Posterior vena cava (tissue), 2 donors: Measurements from ENCODE around the gene ZC2HC1B. TPM values are rescaled to one million over a fixed set of nuclear protein-coding genes. Genes with fewer than 3 reads are reported as not detected.
"Not testable (repeated sequence)": the region's sequence is repeated elsewhere in the genome, so short reads cannot be mapped to it uniquely, and the experiment has no call there.

Experiments used
- DNase-seq: peaks from one replicate; pipeline ENCODE4 v3.0.0-alpha.2; 2020; ENCODE audit warnings: low spot score
- intact Hi-C, 2 donors: fragments of 100-400 bp; cut with DNase I; formaldehyde crosslinking; loops; one replicate each; pipeline versions ENCODE4 v1.14.1 to v1.14.2; 2022 to 2023
- long read RNA-seq, 2 donors: library from polyadenylated mRNA; unstranded; transcript quantifications; one replicate each; pipeline ENCODE4 v2.0.0, GENCODE V29; 2020 to 2021
- total RNA-seq, 2 donors: library from RNA; stranded (reverse); fragmentation: NEBNext Ultra II Directional; extraction: Animal tissue kit (Norgen Biotek cat#: 25700); gene quantifications; one replicate each; pipeline ENCODE4 v1.2.1, GENCODE V29; 2021
- donor health status: DM: yes; HTN: yes; CAD: no.
- donor health status: DM: yes; HTN: yes; CAD: no.

Gene ZC2HC1B
- not detected for total RNA-seq
- long read RNA-seq, donor 1: 0 reads
- long read RNA-seq, donor 2: 0 reads

- intact Hi-C loops: no loop called here
- DNase-seq: no peak
Observed at GRCh38 chr6:143864234-143864633, at the start of gene ZC2HC1B. Gene ZC2HC1B, plus strand, starts transcription at chr6:143864474. Its CDS starts 66 bp downstream, at chr6:143864540.

GRCh38 chr6:143817621-143818020, 46.7 kb upstream of the ZC2HC1B start:
- no peak for DNase-seq
- intact Hi-C loops: no loop called here

GRCh38 chr6:143821359-143821758, 42.9 kb upstream of the ZC2HC1B start:
- no peak for DNase-seq
- intact Hi-C loops: no loop called here

GRCh38 chr6:143822584-143823024, 41.7 kb upstream of the ZC2HC1B start:
- intact Hi-C loops: no loop called here

GRCh38 chr6:143823548-143823947, 40.7 kb upstream of the ZC2HC1B start:
- intact Hi-C loops: no loop called here
- no peak for DNase-seq

More at GRCh38 chr6:143822584-143823024, 41.7 kb upstream of the ZC2HC1B start:
- DNase-seq: no peak

GRCh38 chr6:143828572-143828971, 35.7 kb upstream of the ZC2HC1B start:
- intact Hi-C loops: no loop called here
- no peak for DNase-seq

GRCh38 chr6:143836150-143836549, 28.1 kb upstream of the ZC2HC1B start:
- intact Hi-C loops: no loop called here
- DNase-seq: no peak

- no peak for DNase-seq
- intact Hi-C loops: no loop called here
Observed at GRCh38 chr6:143838395-143838794, 25.9 kb upstream of the ZC2HC1B start.

GRCh38 chr6:143839196-143839595, 25.1 kb upstream of the ZC2HC1B start:
- no peak for DNase-seq
- intact Hi-C loops: no loop called here

GRCh38 chr6:143840595-143841265, 23.5 kb upstream of the ZC2HC1B start:
- intact Hi-C loops: loop anchor here in 1 of 2 donors (10.0 kb wide), 1 partner anchor 266 kb away; no protein-coding TSS in a partner anchor

GRCh38 chr6:143842461-143842901, 21.8 kb upstream of the ZC2HC1B start:
- DNase-seq: no peak
- intact Hi-C loops: loop anchor here (1.0 to 10.0 kb wide), 2 partner anchors 14 to 268 kb away; no protein-coding TSS in a partner anchor

More at GRCh38 chr6:143840595-143841265, 23.5 kb upstream of the ZC2HC1B start:
- DNase-seq: no peak

- intact Hi-C loops: loop anchor here (1.0 to 10.0 kb wide), 2 partner anchors 13 to 268 kb away; no protein-coding TSS in a partner anchor
- peak; percentile 99 for DNase-seq
Observed at GRCh38 chr6:143842902-143843676, 21.2 kb upstream of the ZC2HC1B start, which contains the start of gene LTV1. Gene LTV1, plus strand, starts transcription at chr6:143843338. Its CDS starts 140 bp downstream, at chr6:143843478.

GRCh38 chr6:143843677-143843999, 20.6 kb upstream of the ZC2HC1B start:
- intact Hi-C loops: loop anchor here in 1 of 2 donors (10.0 kb wide), 1 partner anchor 269 kb away; no protein-coding TSS in a partner anchor
- DNase-seq: no peak

- intact Hi-C loops: loop anchor here in 1 of 2 donors (10.0 kb wide), 1 partner anchor 269 kb away; no protein-coding TSS in a partner anchor
Observed at GRCh38 chr6:143844006-143844405, 20.3 kb upstream of the ZC2HC1B start.

GRCh38 chr6:143845033-143845432, 19.2 kb upstream of the ZC2HC1B start:
- intact Hi-C loops: loop anchor here in 1 of 2 donors (10.0 kb wide), 1 partner anchor 270 kb away; no protein-coding TSS in a partner anchor

More at GRCh38 chr6:143844006-143844405, 20.3 kb upstream of the ZC2HC1B start:
- DNase-seq: no peak

GRCh38 chr6:143851706-143852105, 12.6 kb upstream of the ZC2HC1B start:
- intact Hi-C loops, DNase-seq: not testable (repeated sequence)

More at GRCh38 chr6:143845033-143845432, 19.2 kb upstream of the ZC2HC1B start:
- no peak for DNase-seq

GRCh38 chr6:143855057-143855456, 9.2 kb upstream of the ZC2HC1B start:
- DNase-seq, intact Hi-C loops: not testable (repeated sequence)

GRCh38 chr6:143856762-143857161, 7.5 kb upstream of the ZC2HC1B start:
- intact Hi-C loops: loop anchor here in 1 of 2 donors (1.0 kb wide), 1 partner anchor 14 kb away; no protein-coding TSS in a partner anchor
- DNase-seq: not testable (repeated sequence)

- DNase-seq: no peak
- intact Hi-C loops: no loop called here
Observed at GRCh38 chr6:143857651-143858050, 6.6 kb upstream of the ZC2HC1B start.
